GM19099 (cell line): Measurements from ENCODE around the gene NOG.

Experiments used
- POLR2A ChIP-seq: IDR thresholded peaks from 3 replicates; pipeline ENCODE4 v1.6.1; 2011; ENCODE audit warnings: low read depth; ENCODE audit not compliant: insufficient read length; ENCODE audit errors: extremely low read depth

NOG gene

GRCh38 chr17:56640116-56640515, 46.6 kb downstream of the NOG start:
- TF ChIP-seq POLR2A: no peak

GRCh38 chr17:56641373-56641772, 47.9 kb downstream of the NOG start:
- TF ChIP-seq POLR2A: no peak

- no peak for TF ChIP-seq POLR2A
These were observed 48.4 kb downstream of the NOG start for GRCh38 chr17:56641894-56642293.

- no peak for TF ChIP-seq POLR2A
These were observed 48.9 kb downstream of the NOG start for GRCh38 chr17:56642424-56642823.
